HepG2 (cell line): ENCODE results near the gene FGF21. TPM values are rescaled to one million over a fixed set of nuclear protein-coding genes. Genes with fewer than 3 reads are reported as not detected.

ENCODE experiments used
- CEBPB ChIP-seq: IDR thresholded peaks from 2 replicates; pipeline ENCODE4 v1.6.1; 2011; ENCODE audit warnings: low read depth, low read length, improper control_type of control experiment, borderline replicate concordance
- FOXK2 ChIP-seq: fragments of 450-650 bp; IDR thresholded peaks from 2 replicates; pipeline ENCODE4 v1.6.1; 2016
- GPBP1L1 ChIP-seq: sonication (generic); formaldehyde crosslinking; IDR thresholded peaks from 2 replicates; pipeline ENCODE4 v1.5.0; 2020; ENCODE audit warnings: mild to moderate bottlenecking, missing genetic modification reagents
- HHEX ChIP-seq: IDR thresholded peaks from 2 replicates; pipeline ENCODE4 v1.6.1; 2016; ENCODE audit warnings: control low read depth
- KLF16 ChIP-seq, 2 experiments: sonication (generic) in 1 of 2; formaldehyde crosslinking in 1 of 2; IDR thresholded peaks; 2 replicates each; pipeline versions ENCODE4 v1.6.1 to v1.8.0; 2016 to 2023; ENCODE audit warnings: missing genetic modification reagents in 2 of 2, missing compliant biosample characterization in 1 of 2
- MED13 ChIP-seq: sonication (generic); formaldehyde crosslinking; IDR thresholded peaks from 2 replicates; pipeline ENCODE4 v1.5.0; 2020; ENCODE audit warnings: missing genetic modification reagents
- MTF1 ChIP-seq: sonication (generic); formaldehyde crosslinking; IDR thresholded peaks from 2 replicates; pipeline ENCODE4 v1.5.0; 2020; ENCODE audit warnings: missing genetic modification reagents
- NR2C2 ChIP-seq: sonication (generic); formaldehyde crosslinking; IDR thresholded peaks from 2 replicates; pipeline ENCODE4 v1.4.0; 2020; ENCODE audit warnings: missing genetic modification reagents, mild to moderate bottlenecking, moderate library complexity, borderline replicate concordance
- NRL ChIP-seq: sonication (generic); formaldehyde crosslinking; IDR thresholded peaks from 2 replicates; pipeline ENCODE4 v1.5.0; 2020; ENCODE audit warnings: missing genetic modification reagents, mild to moderate bottlenecking, moderate library complexity, borderline replicate concordance
- POGK ChIP-seq: sonication (generic); formaldehyde crosslinking; conservative IDR thresholded peaks from 2 replicates; pipeline ENCODE4 v1.8.0; 2022; ENCODE audit warnings: mild to moderate bottlenecking, moderate library complexity, missing genetic modification reagents
- POLR2AphosphoS2 ChIP-seq: IDR thresholded peaks from 2 replicates; pipeline ENCODE4 v1.6.1; 2011; ENCODE audit warnings: low read depth, low read length, improper control_type of control experiment
- SNRNP70 ChIP-seq: fragments of 200-400 bp; formaldehyde crosslinking; IDR thresholded peaks from 2 replicates; pipeline ENCODE4 v1.6.1; 2017; ENCODE audit warnings: mild to moderate bottlenecking, low read depth, low read length, moderate library complexity
- SYNCRIP ChIP-seq: fragments of 200-400 bp; formaldehyde crosslinking; IDR thresholded peaks from 2 replicates; pipeline ENCODE4 v1.6.1; 2018; ENCODE audit warnings: mild to moderate bottlenecking, low read depth, low read length; ENCODE audit not compliant: insufficient read depth
- TCF7 ChIP-seq: sonication (generic); IDR thresholded peaks from 2 replicates; pipeline ENCODE4 v1.6.1; 2016; ENCODE audit warnings: antibody characterized with exemption, low read depth
- TFE3 ChIP-seq: IDR thresholded peaks from 2 replicates; pipeline ENCODE4 v1.6.1; 2016
- ZBTB7B ChIP-seq: sonication (generic); formaldehyde crosslinking; IDR thresholded peaks from 2 replicates; pipeline ENCODE4 v1.4.0; 2020; ENCODE audit warnings: missing genetic modification reagents
- ZFP36L1 ChIP-seq: sonication (generic); formaldehyde crosslinking; IDR thresholded peaks from 2 replicates; pipeline ENCODE4 v1.8.0; 2022; ENCODE audit warnings: mild to moderate bottlenecking, missing genetic modification reagents, moderate library complexity
- ZFX ChIP-seq: sonication (generic); formaldehyde crosslinking; IDR thresholded peaks from 2 replicates; pipeline ENCODE4 v1.4.0; 2020; ENCODE audit warnings: mild to moderate bottlenecking, low read depth, missing genetic modification reagents, moderate library complexity
- ZNF431 ChIP-seq: sonication (generic); formaldehyde crosslinking; IDR thresholded peaks from 2 replicates; pipeline ENCODE4 v1.9.0; 2022; ENCODE audit warnings: missing genetic modification reagents, low read depth, mild to moderate bottlenecking, borderline replicate concordance
- ZNF609 ChIP-seq: sonication (generic); formaldehyde crosslinking; IDR thresholded peaks from 2 replicates; pipeline ENCODE4 v1.4.0; 2020; ENCODE audit warnings: mild to moderate bottlenecking, missing genetic modification reagents, borderline replicate concordance
- polyA plus RNA-seq, 8 experiments: library from polyadenylated mRNA; depleted of rRNA in 3 of 8; stranded (reverse) in 7 of 8; unstranded in 1 of 8; fragments of >200 nt; fragmentation: Illumina TruSeq in 4 of 8; extraction: Trizol in 4 of 8; gene quantifications; 2 replicates each; pipeline versions ENCODE4 v1.2.1 to v1.2.3, GENCODE V29; 2011 to 2016; ENCODE audit warnings: low read depth in 4 of 8, missing spikeins in 1 of 8, mixed read lengths in 1 of 8; ENCODE audit not compliant: insufficient read depth in 1 of 8
- total RNA-seq, 5 experiments: library from RNA; depleted of rRNA; stranded (reverse); fragments of >200 nt; fragmentation: Illumina TruSeq; extraction: Trizol; gene quantifications; 2 replicates each; pipeline ENCODE4 v1.2.3, GENCODE V29; 2016; ENCODE audit warnings: low read depth in 1 of 5

The FGF21 gene
- total and polyA plus RNA-seq, 2 of the 13 experiments (the other 11 are each of a cell fraction or from before 2014, with no cell fraction given): 0.17 TPM; not detected in 1

- TF ChIP-seq ZNF609 (no peak), SNRNP70 (no peak), POLR2AphosphoS2 (no peak), ZNF431 (CRISPR knock-in tag) (no peak), NR2C2 (CRISPR knock-in tag) (no peak), HHEX (CRISPR knock-in tag) (no peak), CEBPB (no peak), POGK (CRISPR knock-in tag) (no peak), KLF16 (CRISPR knock-in tag; IDR thresholded peaks at IDR 0.05) (0 out of 4 replicates have a peak, but pooled peaks of 1 of the 2 experiments have one; percentile 18), ZFP36L1 (CRISPR knock-in tag) (no peak), FOXK2 (no peak), GPBP1L1 (CRISPR knock-in tag) (no peak), ZFX (CRISPR knock-in tag) (no peak), TCF7 (no peak), SYNCRIP (no peak), MTF1 (no peak), TFE3 (no peak), ZBTB7B (CRISPR knock-in tag) (peak; percentile 54; the same call in 1 of the 2 replicates), NRL (0 out of 2 replicates have a peak, but pooled peaks have one; percentile 34), MED13 (CRISPR knock-in tag) (no peak)
Observed at GRCh38 chr19:48714759-48715675, 40.3 kb upstream of the FGF21 start (continued).
